Lung (tissue), 12 donors: Measurements from ENCODE around the gene XDH. TPM values are rescaled to one million over a fixed set of nuclear protein-coding genes. Genes with fewer than 3 reads are reported as not detected.

Source experiments
- ATAC-seq: fragments of 200-7000 bp; cut with Tn5 transposase; one replicate; pipeline ENCODE4 v1.9.1; 2020; ENCODE audit warnings: moderate number of reproducible peaks; ENCODE audit not compliant: insufficient read depth, low FRiP score
- DNase-seq, 3 donors: peaks; one replicate each; pipeline ENCODE4 v3.0.0-alpha.2; 2013 to 2017
- H3K27ac ChIP-seq, 2 donors: one replicate each; pipeline ENCODE4 v1.5.1; 2013; ENCODE audit warnings: mild to moderate bottlenecking in 2 of 2, moderate library complexity in 2 of 2, control low read depth in 1 of 2, inconsistent platforms in 1 of 2, low read depth in 1 of 2, low read length in 1 of 2
- H3K27me3 ChIP-seq, 3 donors: one replicate each; pipeline ENCODE4 v1.5.1; 2013; ENCODE audit warnings: low read length in 2 of 3; ENCODE audit not compliant: control insufficient read depth in 3 of 3, insufficient read depth in 3 of 3
- H3K36me3 ChIP-seq, 4 donors: one replicate each; pipeline ENCODE4 v1.5.1; 2013; ENCODE audit warnings: low read length in 4 of 4, mild to moderate bottlenecking in 1 of 4, moderate library complexity in 1 of 4; ENCODE audit not compliant: control insufficient read depth in 4 of 4, insufficient read depth in 4 of 4
- H3K4me1 ChIP-seq, 5 donors: one replicate each; pipeline ENCODE4 v1.5.1; 2013; ENCODE audit warnings: low read length in 5 of 5, mild to moderate bottlenecking in 2 of 5, moderate library complexity in 1 of 5; ENCODE audit not compliant: control insufficient read depth in 5 of 5, insufficient read depth in 5 of 5
- H3K4me3 ChIP-seq: one replicate; pipeline ENCODE4 v1.5.1; 2013; ENCODE audit warnings: mild to moderate bottlenecking, control low read depth, moderate library complexity
- H3K9ac ChIP-seq, 2 donors: one replicate each; pipeline ENCODE4 v1.5.1; 2013; ENCODE audit warnings: low read length in 2 of 2, control low read depth in 1 of 2; ENCODE audit not compliant: insufficient read depth in 1 of 2
- H3K9me3 ChIP-seq, 4 donors: one replicate each; pipeline ENCODE4 v1.5.1; 2013; ENCODE audit warnings: low read length in 3 of 4, mild to moderate bottlenecking in 1 of 4, moderate library complexity in 1 of 4; ENCODE audit not compliant: control insufficient read depth in 4 of 4, insufficient read depth in 3 of 4
- WGBS, 2 donors: extraction: QIAGEN DNeasy Blood & Tissue Kit; methylation state at CpG; one replicate each; pipeline ENCODE4 v1.1.7; 2013; 5-methylcytosine and 5-hydroxymethylcytosine counted together
- polyA plus RNA-seq, 2 donors: library from polyadenylated mRNA; stranded (reverse); fragments of 200-250 nt; gene quantifications; one replicate each; pipeline ENCODE4 v1.2.1, GENCODE V29; 2013
- total RNA-seq, 2 donors: library from RNA; depleted of rRNA in 1 of 2; stranded (reverse); fragments of >200 nt in 1 of 2; gene quantifications; one replicate each; pipeline ENCODE4 v1.2.1, GENCODE V29; 2014 to 2021
- TF ChIP-seq, protein P1 (sequence below): IDR thresholded peaks from 2 replicates; pipeline ENCODE4 v1.5.1; 2012; ENCODE audit warnings: mild to moderate bottlenecking; ENCODE audit errors: control extremely low read depth, extremely low read depth
- donor health status: control.
- donor health status: control.
- donor health status: Bipolar disorder and iron deficiency.
- donor health status: healthy.
- donor health status: DM: yes; HTN: yes; CAD: no.

XDH gene
- total and polyA plus RNA-seq, 4 donors = 0.12 to 1.5 (median 0.60) TPM

DNA sequence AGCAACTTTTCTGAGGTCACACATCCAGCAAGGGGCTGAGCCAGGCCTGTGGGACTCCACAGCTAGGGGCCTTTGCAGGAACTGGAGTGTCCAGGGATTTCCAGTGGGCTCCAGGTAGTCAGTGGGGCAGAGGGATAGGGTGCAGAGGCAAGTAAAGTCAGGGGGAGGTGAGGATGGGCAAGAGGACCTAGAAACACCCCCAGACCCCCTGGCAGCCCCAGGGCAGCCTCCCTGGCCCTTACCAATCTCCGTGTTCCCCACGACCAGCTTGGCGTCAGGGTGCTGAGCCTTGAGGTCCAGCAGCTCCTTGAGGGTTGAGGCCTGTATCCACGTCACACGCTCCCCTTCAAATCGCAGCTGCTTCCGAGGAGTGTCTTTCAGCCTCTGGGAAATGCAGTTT lies 28.4 kb downstream of the XDH start:
- Histone ChIP-seq H3K4me3 (no peak overlapping the region), H3K36me3 (no peaks in the 10 kb centered on the region), H3K4me1 (peaks cover 0 to 1% (median 0%) of the 10 kb centered on the region in 5 donors), H3K9me3 (no peaks in the 10 kb centered on the region), H3K9ac (no peak overlapping the region), H3K27ac (no peak overlapping the region), H3K27me3 (peaks cover 0 to 2% (median 0%) of the 10 kb centered on the region in 3 donors)
- no peak for ATAC-seq
- DNase-seq = no peak
- WGBS, 2 donors = 92 to 94% methylated on average over 7 of the region's 7 CpGs
- TF ChIP-seq, protein P1, sequence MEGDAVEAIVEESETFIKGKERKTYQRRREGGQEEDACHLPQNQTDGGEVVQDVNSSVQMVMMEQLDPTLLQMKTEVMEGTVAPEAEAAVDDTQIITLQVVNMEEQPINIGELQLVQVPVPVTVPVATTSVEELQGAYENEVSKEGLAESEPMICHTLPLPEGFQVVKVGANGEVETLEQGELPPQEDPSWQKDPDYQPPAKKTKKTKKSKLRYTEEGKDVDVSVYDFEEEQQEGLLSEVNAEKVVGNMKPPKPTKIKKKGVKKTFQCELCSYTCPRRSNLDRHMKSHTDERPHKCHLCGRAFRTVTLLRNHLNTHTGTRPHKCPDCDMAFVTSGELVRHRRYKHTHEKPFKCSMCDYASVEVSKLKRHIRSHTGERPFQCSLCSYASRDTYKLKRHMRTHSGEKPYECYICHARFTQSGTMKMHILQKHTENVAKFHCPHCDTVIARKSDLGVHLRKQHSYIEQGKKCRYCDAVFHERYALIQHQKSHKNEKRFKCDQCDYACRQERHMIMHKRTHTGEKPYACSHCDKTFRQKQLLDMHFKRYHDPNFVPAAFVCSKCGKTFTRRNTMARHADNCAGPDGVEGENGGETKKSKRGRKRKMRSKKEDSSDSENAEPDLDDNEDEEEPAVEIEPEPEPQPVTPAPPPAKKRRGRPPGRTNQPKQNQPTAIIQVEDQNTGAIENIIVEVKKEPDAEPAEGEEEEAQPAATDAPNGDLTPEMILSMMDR = no peak

DNA sequence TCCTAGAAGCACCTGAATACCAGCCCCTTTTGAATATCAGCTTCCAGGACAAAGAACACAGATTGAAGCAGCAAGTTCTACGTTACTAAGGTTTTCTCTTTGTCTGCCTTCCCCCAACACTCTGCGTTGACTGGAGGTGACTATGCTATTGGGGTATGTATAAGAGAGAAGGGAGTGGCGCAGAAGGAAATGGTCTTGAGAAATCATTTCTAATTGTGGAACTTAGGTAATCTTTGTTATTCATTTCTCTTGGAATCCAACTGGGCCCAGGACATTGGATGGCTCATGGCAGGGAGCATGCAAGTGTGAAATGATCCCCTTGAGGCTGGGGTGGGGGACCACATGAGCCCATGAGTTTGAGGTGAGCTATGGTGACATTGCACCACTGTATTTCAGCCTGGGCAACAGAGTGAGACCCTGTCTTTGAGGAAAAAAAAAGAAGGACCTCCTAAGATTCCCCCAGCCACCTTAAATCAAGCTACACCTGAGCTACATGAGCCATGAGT lies 29.7 kb downstream of the XDH start:
- no peak overlapping the region for H3K9ac ChIP-seq
- no peak overlapping the region for H3K4me3 ChIP-seq
- no peaks in the 10 kb centered on the region for H3K9me3 ChIP-seq
- peaks cover 0 to 2% (median 0%) of the 10 kb centered on the region in 3 donors for H3K27me3 ChIP-seq
- H3K36me3 ChIP-seq = no peaks in the 10 kb centered on the region
- ATAC-seq = no peak
- peaks cover 0 to 1% (median 0%) of the 10 kb centered on the region in 5 donors for H3K4me1 ChIP-seq
- no peak for DNase-seq
- TF ChIP-seq, protein P1 = no peak
- H3K27ac ChIP-seq = no peak overlapping the region
- WGBS, 2 donors = 58 to 70% methylated on average over 3 of the region's 3 CpGs

DNA sequence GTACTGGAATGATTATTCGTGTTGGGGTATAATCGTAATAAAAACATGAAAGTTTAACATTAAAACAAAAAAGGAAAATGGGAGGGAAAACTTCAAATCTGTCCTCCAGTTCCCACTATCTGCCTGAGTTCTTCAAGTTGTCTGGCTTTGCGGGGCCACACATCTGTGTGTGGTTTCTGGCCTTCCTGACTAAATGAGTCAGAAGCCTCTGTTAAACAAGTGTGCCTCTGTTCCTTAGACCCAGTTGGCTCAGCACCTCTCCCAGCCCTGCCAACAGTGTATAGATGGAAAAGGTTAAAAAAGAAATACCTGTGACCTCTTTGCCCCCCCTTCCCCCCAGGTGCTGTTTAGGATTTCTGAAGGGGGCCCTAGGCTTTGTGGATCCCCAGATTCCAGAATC lies 30.2 kb downstream of the XDH start:
- TF ChIP-seq, protein P1 = no peak
- 75 to 82% methylated on average over 3 of the region's 3 CpGs for WGBS, 2 donors
- Histone ChIP-seq H3K4me3 (no peak overlapping the region), H3K9me3 (no peaks in the 10 kb centered on the region), H3K27ac (no peak overlapping the region), H3K27me3 (peaks cover 0 to 2% (median 0%) of the 10 kb centered on the region in 3 donors), H3K9ac (no peak overlapping the region), H3K36me3 (no peaks in the 10 kb centered on the region), H3K4me1 (peaks cover 0 to 1% (median 0%) of the 10 kb centered on the region in 5 donors)
- DNase-seq = no peak
- ATAC-seq = no peak

DNA sequence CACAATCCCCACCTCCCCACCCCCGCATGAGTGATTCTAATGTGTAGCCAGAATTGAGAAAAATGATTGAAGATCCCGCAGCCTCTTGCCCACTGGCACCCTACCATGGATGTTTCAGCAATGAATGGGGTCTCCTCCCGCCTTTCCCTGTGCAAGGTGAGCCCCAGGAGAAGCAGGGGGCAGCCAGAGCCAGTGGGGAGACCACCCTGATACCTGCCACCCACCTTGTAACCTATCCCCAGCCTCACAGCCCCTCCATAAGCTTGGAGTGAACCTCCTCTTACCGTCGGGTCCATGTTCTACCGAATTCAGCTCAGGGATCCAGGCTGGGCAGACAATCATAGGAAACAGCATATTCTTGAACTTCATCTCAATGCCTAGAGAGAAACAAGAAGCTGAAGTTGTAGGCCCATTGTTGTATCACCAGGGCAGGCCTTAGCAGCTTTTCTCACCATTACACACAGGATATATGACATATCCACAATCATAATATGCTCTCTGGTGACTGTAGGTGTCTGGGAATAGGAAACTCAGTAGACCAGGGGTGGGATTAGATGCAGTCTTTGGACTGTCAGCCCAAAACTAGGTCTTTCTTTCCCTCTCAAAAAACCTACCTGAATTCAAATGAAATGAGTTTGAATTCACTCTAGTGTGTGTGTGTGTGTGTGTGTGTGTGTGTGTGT lies 30.9 kb downstream of the XDH start:
- Histone ChIP-seq H3K27ac (no peak overlapping the region), H3K4me3 (no peak overlapping the region), H3K4me1 (no peaks in the 10 kb centered on the region), H3K9me3 (no peaks in the 10 kb centered on the region), H3K27me3 (peaks cover 0 to 2% (median 0%) of the 10 kb centered on the region in 3 donors), H3K36me3 (no peaks in the 10 kb centered on the region), H3K9ac (no peak overlapping the region)
- WGBS, 2 donors = 92 to 95% methylated on average over 6 of the region's 6 CpGs
- ATAC-seq = no peak
- TF ChIP-seq, protein P1 = no peak
- no peak for DNase-seq
